B cell (primary cell): ENCODE measurements around the gene CFAP221. TPM values are rescaled to one million over a fixed set of nuclear protein-coding genes. Genes with fewer than 3 reads are reported as not detected.

Experiments
- ATAC-seq: fragments of 200-7000 bp; cut with Tn5 transposase; one replicate; pipeline ENCODE4 v1.10.0; 2021; ENCODE audit warnings: low read depth, mild to moderate bottlenecking, moderate number of reproducible peaks, moderate library complexity
- CTCF ChIA-PET: fragments of 350-600 bp; sonication (Branson Sonifier 250); formaldehyde crosslinking; loops from one replicate; lab custom pipeline; 2021; ENCODE audit warnings: antibody characterized with exemption, inconsistent platforms; lab: Charles Lee
- POLR2A ChIA-PET: fragments of 350-600 bp; sonication (Branson Sonifier 250); formaldehyde crosslinking; loops from one replicate; lab custom pipeline; 2021; ENCODE audit warnings: antibody characterized with exemption; lab: Charles Lee
- DNase-seq: peaks from one replicate; pipeline ENCODE4 v3.0.0; 2013
- H2AFZ ChIP-seq: 2 replicates; pipeline ENCODE4 v1.6.1; 2012; ENCODE audit warnings: mild to moderate bottlenecking, low read depth, low read length; ENCODE audit not compliant: insufficient read depth, poor library complexity, severe bottlenecking
- H3K27ac ChIP-seq, 2 donors: 1 replicate in 1 of 2; 2 replicates in 1 of 2; pipeline ENCODE4 v1.5.1; 2012 to 2013; ENCODE audit warnings: low read length in 2 of 2, mild to moderate bottlenecking in 2 of 2, moderate library complexity in 1 of 2
- H3K27me3 ChIP-seq, 4 experiments: fragments of 200-600 bp in 1 of 4; sonication (generic) in 1 of 4; replicated peaks in 1 of 4; 1 replicate in 2 of 4; 2 replicates in 2 of 4; pipeline versions ENCODE4 v1.6.1 to v1.7.0; 2013 to 2016; ENCODE audit warnings: low read length in 3 of 4, mild to moderate bottlenecking in 2 of 4, mixed read lengths in 1 of 4, moderate library complexity in 1 of 4; ENCODE audit not compliant: insufficient read depth in 4 of 4, control insufficient read depth in 3 of 4; ENCODE audit errors: control extremely low read depth in 1 of 4
- H3K36me3 ChIP-seq, 2 experiments: replicated peaks in 1 of 2; 1 replicate in 1 of 2; 2 replicates in 1 of 2; pipeline versions ENCODE4 v1.6.1 to v1.7.1; 2013; ENCODE audit warnings: low read length in 1 of 2; ENCODE audit not compliant: insufficient read depth in 2 of 2, control insufficient read depth in 1 of 2; ENCODE audit errors: control extremely low read depth in 1 of 2, extremely low read depth in 1 of 2
- H3K4me1 ChIP-seq, 2 donors: fragments of 200-600 bp in 1 of 2; sonication (generic) in 1 of 2; 1 replicate in 1 of 2; 2 replicates in 1 of 2; pipeline versions ENCODE4 v1.5.1 to v1.6.1; 2013 to 2017; ENCODE audit warnings: low read length in 2 of 2; ENCODE audit not compliant: control insufficient read depth in 2 of 2, insufficient read depth in 2 of 2
- H3K4me2 ChIP-seq: replicated peaks from 2 replicates; pipeline ENCODE3; 2012; ENCODE audit warnings: mild to moderate bottlenecking, low read depth, low read length; ENCODE audit not compliant: poor library complexity, severe bottlenecking
- H3K4me3 ChIP-seq, 5 experiments: fragments of 200-600 bp in 1 of 5; sonication (generic) in 1 of 5; 1 replicate in 3 of 5; 2 replicates in 2 of 5; pipeline versions ENCODE4 v1.5.1 to v1.7.0; 2011 to 2016; ENCODE audit warnings: low read length in 4 of 5, mild to moderate bottlenecking in 4 of 5, low read depth in 2 of 5, control low read depth in 1 of 5, moderate library complexity in 1 of 5; ENCODE audit not compliant: insufficient read depth in 1 of 5; ENCODE audit errors: control extremely low read depth in 1 of 5, extremely low read depth in 1 of 5
- H3K79me2 ChIP-seq: fragments of 200-600 bp; sonication (generic); one replicate; pipeline ENCODE4 v1.6.0; 2016; ENCODE audit warnings: low read length; ENCODE audit not compliant: control insufficient read depth, insufficient read depth
- H3K9ac ChIP-seq: fragments of 200-600 bp; sonication (generic); 2 replicates; pipeline ENCODE4 v1.6.1; 2017; ENCODE audit warnings: mild to moderate bottlenecking, low read length, moderate library complexity
- H3K9me3 ChIP-seq, 3 donors: one replicate each; pipeline versions ENCODE4 v1.6.1 to v1.7.1; 2013; ENCODE audit warnings: low read length in 2 of 3; ENCODE audit not compliant: control insufficient read depth in 2 of 3, insufficient read depth in 1 of 3; ENCODE audit errors: control extremely low read depth in 1 of 3
- H4K20me1 ChIP-seq: 2 replicates; pipeline ENCODE4 v1.6.0; 2012; ENCODE audit warnings: mild to moderate bottlenecking, low read length; ENCODE audit not compliant: insufficient read depth, control insufficient read depth, poor library complexity, severe bottlenecking
- H3K27ac Mint-ChIP-seq: one replicate; pipeline ENCODE4 v1.8.0; 2021; ENCODE audit warnings: mixed read lengths
- H3K27me3 Mint-ChIP-seq: one replicate; pipeline ENCODE4 v1.8.0; 2021; ENCODE audit warnings: mixed read lengths
- H3K4me1 Mint-ChIP-seq: one replicate; pipeline ENCODE4 v1.8.0; 2021; ENCODE audit warnings: mixed read lengths
- H3K4me3 Mint-ChIP-seq: one replicate; pipeline ENCODE4 v1.8.0; 2021; ENCODE audit warnings: mixed read lengths
- H3K9me3 Mint-ChIP-seq: one replicate; pipeline ENCODE4 v1.8.0; 2022; ENCODE audit warnings: mixed read lengths; ENCODE audit not compliant: insufficient read depth
- CTCF ChIP-seq: fragments of 200-600 bp; IDR thresholded peaks from one replicate; pipeline ENCODE4 v1.8.0; 2022; ENCODE audit warnings: antibody characterized with exemption, mild to moderate bottlenecking
- EZH2 ChIP-seq: IDR thresholded peaks from 2 replicates; pipeline ENCODE4 v1.6.1; 2012; ENCODE audit warnings: borderline replicate concordance, low read depth, mild to moderate bottlenecking, moderate library complexity, low read length; ENCODE audit not compliant: insufficient read depth, poor library complexity, severe bottlenecking
- WGBS: methylation state at CpG from one replicate; pipeline ENCODE4 v1.1.5; 2013; ENCODE audit warnings: missing lambda C conversion rate; ENCODE audit not compliant: insufficient coverage; 5-methylcytosine and 5-hydroxymethylcytosine counted together
- intact Hi-C: fragments of 100-400 bp; cut with micrococcal nuclease; formaldehyde crosslinking; loops from one replicate; pipeline ENCODE4 v1.10.0; 2022
- polyA plus RNA-seq: library from polyadenylated mRNA; depleted of rRNA; stranded (reverse); fragments of >200 nt; gene quantifications from 2 replicates; pipeline ENCODE4 v1.2.3, GENCODE V29; 2012
- total RNA-seq, 2 donors: library from RNA; stranded (reverse); fragments of 120-200 nt in 1 of 2; gene quantifications; 1 replicate in 1 of 2; 2 replicates in 1 of 2; pipeline versions ENCODE4 v1.2.3 to v1.2.4, GENCODE V29; 2013 to 2022

The CFAP221 gene
- total and polyA plus RNA-seq, 2 donors (not counting 1 experiment from before 2014, with no cell fraction given): not detected

DNA sequence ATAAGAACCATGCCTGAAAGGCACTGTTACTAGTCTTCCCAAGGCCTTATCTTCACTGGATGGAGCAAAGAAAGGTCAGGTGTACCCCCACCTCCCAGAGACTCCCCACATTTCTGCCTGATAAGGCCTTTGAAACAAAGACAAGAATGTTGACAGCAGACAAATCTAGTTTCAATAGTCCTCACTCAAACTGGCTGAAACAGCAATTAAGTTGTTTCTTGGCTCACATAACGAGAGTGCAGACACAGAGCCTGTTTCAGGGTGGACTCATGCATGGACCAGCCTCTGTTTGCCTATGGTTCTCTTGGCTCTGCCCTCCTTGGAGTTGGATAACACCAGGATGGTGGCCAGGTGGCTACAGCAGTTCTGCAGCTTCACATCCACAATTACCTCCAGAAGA is 7.5 kb upstream of the CFAP221 start:
- intact Hi-C loops: no loop called here
- no peak for ATAC-seq
- H3K27ac Mint-ChIP-seq: no peak overlapping the region
- H3K9me3 Mint-ChIP-seq: peaks cover 2% of the 10 kb centered on the region
- Histone ChIP-seq H3K9me3 (peaks cover 2 to 17% (median 12%) of the 10 kb centered on the region in 3 donors), H4K20me1 (no peaks in the 10 kb centered on the region), H3K27ac (no peak overlapping the region), H3K4me2 (no peak overlapping the region), H3K9ac (no peak overlapping the region), H2AFZ (no peak overlapping the region), H3K4me1 (no peaks in the 10 kb centered on the region), H3K79me2 (no peaks in the 10 kb centered on the region), H3K36me3 (no peaks in the 10 kb centered on the region), H3K4me3 (no peak overlapping the region), H3K27me3 (peaks cover 0 to 9% (median under 1%) of the 10 kb centered on the region in 4 experiments)
- no peak for TF ChIP-seq EZH2
- no peak for TF ChIP-seq CTCF
- H3K4me1 Mint-ChIP-seq: no peaks in the 10 kb centered on the region
- POLR2A ChIA-PET: no interaction called here
- 50% methylated on average over 1 of the region's 1 CpG for WGBS
- DNase-seq: no peak
- H3K4me3 Mint-ChIP-seq: no peak overlapping the region
- CTCF ChIA-PET: no interaction called here
- peaks cover 33% of the 10 kb centered on the region for H3K27me3 Mint-ChIP-seq

DNA sequence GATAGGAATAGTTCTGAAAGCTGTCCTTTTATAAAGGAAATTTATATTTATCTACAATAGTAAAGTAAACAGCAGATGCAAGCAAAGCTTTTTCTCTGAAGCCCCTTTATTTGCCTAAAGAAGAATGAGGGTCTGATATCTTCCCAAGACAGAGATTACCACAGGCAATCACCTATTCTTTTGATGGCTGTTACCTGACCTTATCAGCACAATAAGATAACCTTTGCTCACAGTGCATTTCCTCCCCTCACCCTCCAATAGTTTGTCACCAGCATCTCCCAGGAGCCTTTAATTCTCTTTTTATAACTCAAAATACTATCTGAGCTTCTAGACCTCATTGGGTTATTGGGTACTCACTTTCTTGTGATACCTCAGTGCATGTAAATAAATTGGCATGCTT is 6.5 kb upstream of the CFAP221 start:
- H3K4me3 Mint-ChIP-seq: no peak overlapping the region
- peaks cover 0 to 16% (median 5%) of the 10 kb centered on the region in 4 experiments for H3K27me3 ChIP-seq

More for the DNA sequence above, 6.5 kb upstream of the CFAP221 start:
- ATAC-seq (no peak), DNase-seq (no peak)
- Mint-ChIP-seq H3K4me1 (no peaks in the 10 kb centered on the region), H3K27me3 (peaks cover 40% of the 10 kb centered on the region), H3K27ac (no peak overlapping the region), H3K9me3 (peaks cover 2% of the 10 kb centered on the region)
- no peaks in the 10 kb centered on the region for H3K36me3 ChIP-seq
- H3K79me2 ChIP-seq: no peaks in the 10 kb centered on the region
- H3K4me2 ChIP-seq: no peak overlapping the region
- no peak overlapping the region for H3K4me3 ChIP-seq
- no peak overlapping the region for H2AFZ ChIP-seq
- no peak overlapping the region for H3K27ac ChIP-seq
- no peaks in the 10 kb centered on the region for H3K4me1 ChIP-seq
- intact Hi-C loops: no loop called here
- no peak overlapping the region for H3K9ac ChIP-seq
- peaks cover under 1 to 13% (median 12%) of the 10 kb centered on the region in 3 donors for H3K9me3 ChIP-seq
- POLR2A ChIA-PET: no interaction called here
- CTCF ChIA-PET: no interaction called here
- TF ChIP-seq EZH2 (no peak), CTCF (no peak)
- no peaks in the 10 kb centered on the region for H4K20me1 ChIP-seq
